GM21447 (cell line): ENCODE results near the gene ATP1A2.
A peak's percentile ranks its signal among the peaks of the same experiment; 100 is the strongest.

Source experiments
- ATAC-seq: cut with Tn5 transposase; IDR thresholded peaks from one replicate; pipeline ENCODE4 v1.9.1; 2021; ENCODE audit not compliant: unreplicated experiment

The ATP1A2 gene

GRCh38 chr1:160084771-160085321 lies 30.7 kb upstream of the ATP1A2 start:
- no peak for ATAC-seq

DNA sequence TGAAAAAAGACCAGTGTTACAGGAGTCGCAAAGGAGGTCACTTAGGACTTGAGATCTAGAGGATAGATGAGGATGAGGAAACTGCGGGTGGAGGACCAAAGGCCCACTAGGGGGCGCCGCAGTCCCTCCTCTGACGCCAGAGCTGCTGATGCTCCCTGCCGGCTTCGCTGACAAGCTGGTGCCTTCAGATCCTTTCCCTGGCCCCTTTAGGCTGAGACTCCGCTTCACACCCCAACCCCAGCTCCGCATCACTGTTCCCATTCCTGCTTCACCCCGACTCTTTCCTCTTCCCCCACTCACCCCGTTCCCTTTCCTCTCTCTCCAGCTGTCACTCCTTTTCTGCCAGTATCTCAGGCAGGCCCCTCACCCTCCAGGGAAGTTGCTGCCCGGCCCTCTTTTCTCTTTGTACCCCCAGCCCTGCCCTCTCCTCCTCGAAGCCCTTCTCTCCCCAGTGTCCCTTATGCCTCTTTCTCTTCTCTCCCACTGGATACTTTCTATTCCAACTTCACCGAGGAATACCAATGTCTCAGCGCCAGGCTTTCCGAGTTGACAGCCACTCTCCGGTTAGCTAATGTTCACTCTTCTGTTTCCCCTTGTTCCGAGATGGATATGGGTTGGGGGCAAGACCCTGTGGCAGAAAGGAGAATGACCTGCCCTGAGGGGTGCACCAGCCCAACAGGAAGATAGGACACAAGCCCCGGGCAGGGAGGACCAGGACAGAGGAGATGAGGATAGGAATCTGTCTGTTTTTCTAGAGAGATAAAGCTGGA lies 29.7 kb upstream of the ATP1A2 start:
- no peak for ATAC-seq

- no peak for ATAC-seq
Observed at GRCh38 chr1:160086456-160086892, 29.1 kb upstream of the ATP1A2 start.

DNA sequence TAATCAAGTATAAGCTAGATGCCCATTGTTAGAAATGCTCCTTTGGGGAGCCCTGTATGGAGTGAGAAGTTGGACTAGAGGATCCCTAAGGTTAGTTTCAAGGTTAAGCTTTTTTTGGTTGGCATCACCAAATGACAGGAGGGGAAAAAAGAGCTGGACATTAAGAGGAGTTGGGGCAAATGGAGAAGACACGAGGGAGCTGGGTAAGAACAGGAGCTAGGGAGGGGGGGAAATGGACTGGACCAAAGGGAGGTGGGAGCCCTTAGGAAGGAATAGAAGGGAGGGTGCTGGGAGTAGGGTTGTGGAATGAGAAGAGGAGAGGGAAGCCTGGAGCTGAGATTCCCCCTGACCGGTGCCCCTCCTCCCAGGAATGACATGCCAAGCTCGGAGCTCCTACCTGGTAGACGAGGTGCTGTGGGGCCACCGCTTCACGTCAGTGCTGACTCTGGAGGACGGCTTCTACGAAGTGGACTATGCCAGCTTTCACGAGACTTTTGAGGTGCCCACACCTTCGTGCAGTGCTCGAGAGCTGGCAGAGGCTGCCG lies 28.4 kb upstream of the ATP1A2 start:
- no peak for ATAC-seq

GRCh38 chr1:160089883-160090282 lies 25.7 kb upstream of the ATP1A2 start:
- no peak for ATAC-seq

- ATAC-seq: no peak
Observed at GRCh38 chr1:160090760-160091159, 24.8 kb upstream of the ATP1A2 start.

DNA sequence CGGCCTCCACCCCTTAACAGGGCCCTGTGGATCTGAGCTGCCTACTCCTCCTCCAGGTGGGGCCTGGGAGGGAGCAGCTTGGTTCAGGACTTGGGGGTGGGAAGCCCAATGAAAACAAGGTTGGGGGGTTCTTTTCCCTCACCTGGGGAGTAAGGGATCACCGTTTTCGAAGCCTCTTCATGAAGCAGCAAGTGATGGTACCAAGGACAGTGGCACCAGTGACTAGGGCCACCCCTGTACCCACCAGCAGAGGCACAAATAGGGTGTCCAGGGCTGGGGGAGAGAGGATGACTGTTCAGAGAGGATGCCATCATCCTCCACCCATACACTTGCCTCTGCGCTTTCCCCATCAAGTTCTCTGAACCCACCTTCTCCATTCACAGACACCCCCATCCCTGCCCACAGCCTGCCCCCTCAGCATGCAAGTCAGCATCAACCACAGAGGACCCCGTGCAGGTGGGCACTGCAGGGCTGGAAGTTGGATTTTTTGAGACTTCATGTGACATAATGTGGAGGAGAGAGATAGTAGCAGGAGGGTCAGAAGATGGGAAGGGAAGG lies 23.8 kb upstream of the ATP1A2 start:
- ATAC-seq: no peak

GRCh38 chr1:160092366-160093068 lies 23.0 kb upstream of the ATP1A2 start:
- no peak for ATAC-seq

GRCh38 chr1:160093069-160093395 lies 22.5 kb upstream of the ATP1A2 start:
- ATAC-seq: no peak

GRCh38 chr1:160093624-160094290 lies 21.8 kb upstream of the ATP1A2 start:
- no peak for ATAC-seq

DNA sequence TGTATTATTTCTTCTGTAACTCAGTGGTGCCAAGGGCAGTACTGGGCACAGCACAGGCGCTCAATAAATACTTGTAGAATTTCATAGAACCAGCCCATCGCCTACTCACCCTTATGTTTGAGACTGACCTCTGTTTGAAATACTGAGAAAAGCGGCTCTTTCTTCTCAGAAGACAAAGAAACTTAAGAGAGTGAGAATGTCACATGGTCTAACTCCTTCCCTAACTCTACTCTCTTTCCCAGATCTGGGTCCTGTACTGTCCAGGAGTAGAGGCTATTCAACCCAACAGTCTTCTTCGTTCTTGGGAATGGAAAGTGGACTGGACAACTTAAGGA lies 21.3 kb upstream of the ATP1A2 start:
- no peak for ATAC-seq

DNA sequence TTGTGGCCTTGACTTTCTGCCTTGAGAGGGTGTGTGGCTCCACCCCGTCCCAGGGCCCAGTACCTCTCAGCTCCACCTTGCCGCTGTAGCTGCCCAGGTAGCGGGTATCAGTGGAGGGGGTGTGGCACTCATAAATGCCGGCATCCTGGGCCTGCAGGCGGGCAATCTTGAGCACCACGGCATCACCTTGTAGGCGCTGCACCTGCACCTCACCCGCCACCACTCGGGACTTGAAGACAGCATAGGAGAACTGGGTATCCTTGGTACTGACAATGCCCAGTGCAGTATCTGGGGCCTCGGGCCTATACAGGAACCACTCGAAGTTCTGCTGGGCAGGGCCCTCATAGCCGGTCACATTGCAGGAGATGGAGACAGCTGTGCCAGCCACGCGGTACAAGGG lies 20.8 kb upstream of the ATP1A2 start:
- no peak for ATAC-seq

GRCh38 chr1:160095382-160096105 lies 20.0 kb upstream of the ATP1A2 start:
- no peak for ATAC-seq

DNA sequence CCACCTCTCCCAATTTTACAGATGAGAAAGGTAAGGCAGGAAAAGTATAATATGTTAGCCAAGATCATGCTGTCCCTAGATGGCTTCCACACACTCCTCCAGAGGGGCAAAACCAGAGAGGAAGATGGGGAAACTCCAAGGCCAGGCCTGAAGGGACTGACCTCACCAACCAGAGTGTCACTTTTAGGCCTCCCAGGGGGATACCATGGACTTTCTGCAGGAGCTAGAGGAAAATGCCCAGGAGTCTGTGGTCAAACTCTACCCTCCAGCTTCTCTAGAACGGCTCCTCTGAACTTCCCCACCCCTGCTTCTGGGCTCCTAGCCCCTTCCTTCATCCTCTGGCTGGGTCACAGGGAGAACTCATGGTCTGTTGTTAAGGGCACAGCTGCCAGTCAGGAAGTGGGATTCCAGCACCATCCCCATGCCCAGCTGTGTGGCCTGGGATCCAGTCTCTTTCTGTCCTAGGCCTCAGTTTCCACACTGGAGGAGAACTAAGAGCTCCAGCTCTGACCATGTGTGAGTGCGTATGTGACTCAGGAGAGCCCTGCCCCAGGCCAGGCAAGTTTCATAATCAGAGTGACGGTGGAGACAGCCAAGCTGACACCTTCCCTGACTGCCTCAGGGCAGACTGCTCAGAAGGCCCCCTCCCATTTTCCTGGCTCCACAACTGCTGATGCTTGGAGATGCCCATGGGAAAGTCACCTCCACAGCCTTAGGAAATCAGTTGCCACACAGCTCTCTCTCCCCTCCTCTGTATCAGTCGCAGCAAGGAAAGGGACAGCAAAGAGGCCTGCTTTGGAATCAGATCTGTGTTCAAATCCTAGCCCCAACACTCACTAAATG lies 19.1 kb upstream of the ATP1A2 start:
- ATAC-seq: no peak

- no peak for ATAC-seq
Observed at GRCh38 chr1:160097151-160097910, 18.2 kb upstream of the ATP1A2 start.

DNA sequence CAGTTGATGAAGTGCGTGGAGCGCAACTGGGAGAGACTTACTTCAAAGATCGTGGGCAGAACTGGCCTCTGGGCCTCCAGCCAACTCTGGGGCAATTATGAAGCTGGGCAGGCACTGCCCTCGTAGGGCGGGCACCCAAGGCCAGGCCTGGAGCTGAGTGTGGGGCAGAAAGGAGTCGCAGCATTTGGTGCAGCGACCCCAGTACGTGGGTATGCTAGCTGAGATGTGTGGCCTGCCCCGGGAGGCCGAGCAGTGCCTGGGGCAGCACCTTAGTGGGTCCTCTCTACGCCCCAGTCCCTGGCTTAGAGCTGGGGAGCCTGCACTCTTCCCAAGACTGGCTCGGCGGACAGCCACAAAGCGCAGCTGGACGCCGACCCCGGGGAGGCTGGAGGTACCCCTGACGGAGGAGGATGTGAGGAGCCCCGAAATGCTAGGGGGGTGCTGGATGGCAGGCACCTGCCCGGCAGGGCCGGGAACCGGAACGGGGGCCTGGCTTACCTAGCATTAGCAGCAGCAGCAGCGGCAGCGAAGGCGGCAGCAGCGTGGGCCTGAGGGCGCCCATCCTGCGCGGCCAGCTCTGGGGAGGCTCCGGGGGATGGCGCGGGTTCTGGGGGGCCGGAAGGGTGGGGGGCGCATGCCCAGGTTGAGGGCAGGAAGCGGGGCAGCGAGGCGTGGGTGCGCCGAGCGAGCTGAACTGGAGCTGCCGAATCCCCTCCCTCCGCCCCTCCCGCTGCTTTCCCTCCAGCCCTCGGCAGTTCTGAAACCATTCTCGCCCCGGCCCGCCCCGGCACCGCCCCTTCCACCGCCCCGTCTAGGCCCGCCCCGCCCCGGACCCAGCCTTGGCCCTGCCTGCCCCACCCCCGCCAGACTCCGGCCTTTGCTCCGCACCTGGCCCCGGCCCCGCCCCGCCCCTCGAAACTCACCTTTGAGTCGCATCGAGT lies 17.4 kb upstream of the ATP1A2 start, which contains the start of gene IGSF8:
Gene IGSF8, minus strand, starts transcription at position 709 of the 941 bp plus-strand sequence. Its CDS starts 147 bp downstream, at position 562.
- ATAC-seq: peak; percentile 48

DNA sequence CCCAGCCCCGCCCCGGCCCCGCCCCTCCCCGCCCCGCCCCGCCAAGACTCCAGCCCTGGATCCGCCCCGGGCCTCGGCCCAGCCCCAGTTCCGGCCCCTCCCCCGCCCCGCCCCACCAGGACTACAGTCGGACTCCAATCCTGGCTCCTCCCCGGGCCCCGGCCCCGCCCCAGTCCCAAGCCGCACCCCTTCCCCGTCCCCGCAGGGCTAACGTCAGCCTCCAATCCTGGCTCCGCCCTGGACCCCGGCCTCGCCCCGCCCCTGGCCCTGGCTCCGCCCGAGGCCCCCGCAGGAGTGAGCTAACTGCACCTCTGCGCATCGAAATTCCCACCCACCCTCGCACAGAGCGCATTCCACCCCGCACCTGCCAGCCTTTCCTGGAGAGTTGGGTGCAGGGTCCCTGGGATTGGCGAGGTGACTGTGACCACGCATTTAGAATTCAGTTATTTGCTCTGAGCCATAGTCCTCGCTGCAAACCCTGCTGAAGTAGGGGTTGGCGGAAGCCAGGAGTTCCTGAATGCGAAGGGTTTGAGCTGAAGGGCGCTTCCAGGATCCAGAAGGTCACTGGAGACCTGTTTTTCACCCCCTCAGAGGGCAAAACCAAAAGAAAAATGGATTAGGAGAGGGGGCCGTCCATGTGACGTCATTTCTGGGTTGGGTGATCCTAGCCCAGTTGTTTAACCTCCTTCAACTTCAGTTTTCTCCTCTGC lies 16.6 kb upstream of the ATP1A2 start:
- ATAC-seq: peak; percentile 80
